AG04450 (cell line): ENCODE measurements around the gene VSTM1. TPM values are rescaled to one million over a fixed set of nuclear protein-coding genes. Genes with fewer than 3 reads are reported as not detected.

Experiments used
- CTCF ChIA-PET: fragments of 300-600, 350-600 bp; formaldehyde crosslinking; extraction: SDS; loops from one replicate; lab custom pipeline; 2022; ENCODE audit warnings: antibody characterized with exemption, inconsistent platforms; lab: Charles Lee
- POLR2A ChIA-PET: fragments of 350-600 bp; formaldehyde crosslinking; extraction: SDS; loops from one replicate; lab custom pipeline; 2021; ENCODE audit warnings: antibody characterized with exemption, inconsistent platforms; lab: Yijun Ruan, JAX
- DNase-seq: peaks from one replicate; pipeline ENCODE4 v3.0.0-alpha.2; 2011; ENCODE audit warnings: low read depth, low spot score
- H3K27ac ChIP-seq: one replicate; pipeline ENCODE4 v1.5.1; 2012; ENCODE audit warnings: low read depth, low read length, control low read depth
- H3K27me3 ChIP-seq: one replicate; pipeline ENCODE4 v1.6.0; 2012; ENCODE audit warnings: low read length; ENCODE audit not compliant: control insufficient read depth, insufficient read depth
- H3K4me3 ChIP-seq: 2 replicates; pipeline ENCODE4 v1.5.1; 2011; ENCODE audit warnings: mild to moderate bottlenecking, low read depth, low read length, control low read depth
- H3K9me3 ChIP-seq: 2 replicates; pipeline ENCODE4 v1.5.1; 2012; ENCODE audit warnings: low read length; ENCODE audit not compliant: control insufficient read depth, insufficient read depth
- CTCF ChIP-seq: IDR thresholded peaks from 2 replicates; pipeline ENCODE4 v1.5.1; 2011; ENCODE audit warnings: low read depth, low read length, control low read depth, inconsistent platforms
- polyA plus RNA-seq: library from polyadenylated mRNA; depleted of rRNA; stranded (reverse); fragments of >200 nt; gene quantifications from 2 replicates; pipeline ENCODE4 v1.2.3, GENCODE V29; 2011

VSTM1 gene
- polyA plus RNA-seq, 1 experiment: not detected

GRCh38 chr19:54021363-54021762, 42.3 kb downstream of the VSTM1 start:
- ChIA-PET CTCF (interaction anchor here (1.3 to 2.3 kb wide), 3 partner anchors 9 to 180 kb away, joined by 3 to 10 read pairs (median 8); no protein-coding TSS in a partner anchor), POLR2A (interaction anchor here (1.1 kb wide), 1 partner anchor 41 kb away, joined by 4 read pairs; no protein-coding TSS in a partner anchor)
- Histone ChIP-seq H3K4me3 (no peak overlapping the region), H3K27ac (no peak overlapping the region), H3K27me3 (no peaks in the 10 kb centered on the region), H3K9me3 (peaks cover 10% of the 10 kb centered on the region)
- TF ChIP-seq CTCF: no peak
- DNase-seq: no peak

- Histone ChIP-seq H3K4me3 (no peak overlapping the region), H3K27ac (no peak overlapping the region), H3K9me3 (peaks cover 14% of the 10 kb centered on the region), H3K27me3 (no peaks in the 10 kb centered on the region)
- POLR2A ChIA-PET: no interaction called here
- no peak for DNase-seq
- TF ChIP-seq CTCF: no peak
- CTCF ChIA-PET: interaction anchor here (0.6 to 4.4 kb wide), 4 partner anchors 13 to 823 kb away, joined by 3 to 22 read pairs (median 6); no protein-coding TSS in a partner anchor
Observed at GRCh38 chr19:54017261-54017660, 46.4 kb downstream of the VSTM1 start.

GRCh38 chr19:54014920-54015560, 48.7 kb downstream of the VSTM1 start:
- H3K4me3 ChIP-seq: no peak overlapping the region
- DNase-seq: no peak
- TF ChIP-seq CTCF: no peak
- H3K27ac ChIP-seq: no peak overlapping the region
- CTCF ChIA-PET: interaction anchor here (0.9 to 4.4 kb wide), 4 partner anchors 9 to 219 kb away, joined by 3 to 22 read pairs (median 5); no protein-coding TSS in a partner anchor
- peaks cover 14% of the 10 kb centered on the region for H3K9me3 ChIP-seq
- POLR2A ChIA-PET: interaction anchor here (0.7 kb wide), 1 partner anchor 159 kb away, joined by 4 read pairs; no protein-coding TSS in a partner anchor
- H3K27me3 ChIP-seq: no peaks in the 10 kb centered on the region

- CTCF ChIA-PET: interaction anchor here (0.9 to 4.4 kb wide), 3 partner anchors 10 to 218 kb away, joined by 3 to 22 read pairs (median 3); no protein-coding TSS in a partner anchor
- peaks cover 14% of the 10 kb centered on the region for H3K9me3 ChIP-seq
- H3K27ac ChIP-seq: no peak overlapping the region
- no peak for DNase-seq
- H3K27me3 ChIP-seq: no peaks in the 10 kb centered on the region
- POLR2A ChIA-PET: no interaction called here
- no peak for TF ChIP-seq CTCF
- no peak overlapping the region for H3K4me3 ChIP-seq
Observed at GRCh38 chr19:54013866-54014265, 49.8 kb downstream of the VSTM1 start.
